CD4-positive, alpha-beta T cell (primary cell): Measurements from ENCODE around the gene SAC3D1. TPM values are rescaled to one million over a fixed set of nuclear protein-coding genes. Genes with fewer than 3 reads are reported as not detected.
"Not testable (repeated sequence)": the region's sequence is repeated elsewhere in the genome, so short reads cannot be mapped to it uniquely, and the experiment has no call there.

Source experiments
- ATAC-seq: fragments of 200-7000 bp; cut with Tn5 transposase; one replicate; pipeline ENCODE4 v1.10.0; 2022; ENCODE audit warnings: mild to moderate bottlenecking; ENCODE audit not compliant: poor library complexity
- CTCF ChIA-PET: fragments of 350-600 bp; sonication (Branson Sonifier 250); formaldehyde crosslinking; loops from one replicate; lab custom pipeline; 2021; ENCODE audit warnings: antibody characterized with exemption, inconsistent platforms; lab: Charles Lee
- POLR2A ChIA-PET: fragments of 350-600 bp; sonication (Branson Sonifier 250); formaldehyde crosslinking; loops from one replicate; lab custom pipeline; 2021; ENCODE audit warnings: antibody characterized with exemption, inconsistent platforms; lab: Charles Lee
- DNase-seq, 14 experiments: peaks; one replicate each; pipeline ENCODE4 v3.0.0-alpha.2; 2013 to 2020; ENCODE audit warnings: mixed read lengths in 2 of 14
- H3K27ac ChIP-seq, 2 donors: one replicate each; pipeline versions ENCODE4 v1.5.1 to v1.7.0; 2013; ENCODE audit warnings: low read length in 2 of 2, low read depth in 1 of 2, mild to moderate bottlenecking in 1 of 2
- H3K27me3 ChIP-seq, 2 experiments: 1 replicate in 1 of 2; 2 replicates in 1 of 2; pipeline versions ENCODE4 v1.6.1 to v1.7.0; 2013; ENCODE audit warnings: low read length in 2 of 2, control low read depth in 1 of 2, mild to moderate bottlenecking in 1 of 2, moderate library complexity in 1 of 2; ENCODE audit not compliant: insufficient read depth in 2 of 2, control insufficient read depth in 1 of 2
- H3K36me3 ChIP-seq: one replicate; pipeline ENCODE4 v1.6.1; 2013; ENCODE audit warnings: low read length, control low read depth; ENCODE audit not compliant: insufficient read depth
- H3K4me1 ChIP-seq: one replicate; pipeline ENCODE4 v1.6.1; 2013; ENCODE audit warnings: low read length, control low read depth; ENCODE audit not compliant: insufficient read depth
- H3K4me3 ChIP-seq: one replicate; pipeline ENCODE4 v1.5.1; 2013; ENCODE audit warnings: mild to moderate bottlenecking, low read length, moderate library complexity
- H3K9me3 ChIP-seq, 2 experiments: 1 replicate in 1 of 2; 2 replicates in 1 of 2; pipeline versions ENCODE4 v1.6.1 to v1.7.0; 2013; ENCODE audit warnings: low read length in 2 of 2, mild to moderate bottlenecking in 2 of 2, control low read depth in 1 of 2, moderate library complexity in 1 of 2; ENCODE audit not compliant: control insufficient read depth in 1 of 2, insufficient read depth in 1 of 2
- H3K27ac Mint-ChIP-seq: one replicate; pipeline ENCODE4 v1.8.0; 2020; ENCODE audit warnings: mixed read lengths
- H3K27me3 Mint-ChIP-seq: one replicate; pipeline ENCODE4 v1.8.0; 2021; ENCODE audit warnings: mixed read lengths
- H3K36me3 Mint-ChIP-seq: one replicate; pipeline ENCODE4 v1.8.0; 2021; ENCODE audit warnings: low read depth, mixed read lengths
- H3K4me1 Mint-ChIP-seq: one replicate; pipeline ENCODE4 v1.8.0; 2021; ENCODE audit warnings: low read depth, mixed read lengths
- H3K4me3 Mint-ChIP-seq: one replicate; pipeline ENCODE4 v1.8.0; 2020; ENCODE audit warnings: mild to moderate bottlenecking, mixed read lengths
- H3K9me3 Mint-ChIP-seq: one replicate; pipeline ENCODE4 v1.8.0; 2020; ENCODE audit warnings: mixed read lengths
- CTCF ChIP-seq: fragments of 200-600 bp; IDR thresholded peaks from one replicate; pipeline ENCODE4 v1.8.0; 2022; ENCODE audit warnings: antibody characterized with exemption, mild to moderate bottlenecking
- intact Hi-C, 2 experiments: fragments of 100-400 bp; cut with DNase I in 1 of 2; cut with micrococcal nuclease in 1 of 2; formaldehyde crosslinking; loops; one replicate each; pipeline versions ENCODE4 v1.15.1 to v1.9.0; 2023 to 2025; cut with DNase I, micrococcal nuclease
- total RNA-seq, 174 experiments: library from RNA in 2 of 174; stranded (reverse) in 2 of 174; gene quantifications; one replicate each; pipeline ENCODE4 v1.2.3 and lab custom pipeline; 2021 to 2026

SAC3D1 gene
- total RNA-seq, 2 experiments from 2014 or later, result 0.49 to 0.78 TPM

- H3K4me3 ChIP-seq, result no peak overlapping the region
- intact Hi-C loops, result no loop called here
- Mint-ChIP-seq H3K9me3 (no peaks in the 10 kb centered on the region), H3K4me1 (peaks cover under 1% of the 10 kb centered on the region), H3K27me3 (no peaks in the 10 kb centered on the region), H3K27ac (no peak overlapping the region), H3K4me3 (no peak overlapping the region), H3K36me3 (no peaks in the 10 kb centered on the region)
- peaks cover under 1% of the 10 kb centered on the region for H3K4me1 ChIP-seq
- no peaks in the 10 kb centered on the region for H3K27me3 ChIP-seq
- H3K36me3 ChIP-seq, result peaks cover 32% of the 10 kb centered on the region
- DNase-seq, result no peak
- H3K9me3 ChIP-seq, result no peaks in the 10 kb centered on the region
- CTCF ChIA-PET, result no interaction called here
- H3K27ac ChIP-seq, result no peak overlapping the region
- no peak for ATAC-seq
- TF ChIP-seq CTCF, result no peak
- POLR2A ChIA-PET, result no interaction called here
Measured at GRCh38 chr11:65021509-65021908, 19.5 kb upstream of the SAC3D1 start.

- H3K27me3 ChIP-seq, H3K4me3 Mint-ChIP-seq, H3K27me3 Mint-ChIP-seq, H3K9me3 Mint-ChIP-seq, H3K4me3 ChIP-seq, H3K36me3 Mint-ChIP-seq, H3K27ac ChIP-seq, H3K9me3 ChIP-seq, intact Hi-C loops, CTCF ChIA-PET, ATAC-seq, POLR2A ChIA-PET, DNase-seq, H3K27ac Mint-ChIP-seq: not testable (repeated sequence)
- peaks cover 19% of the 10 kb centered on the region for H3K4me1 ChIP-seq
- peaks cover 18% of the 10 kb centered on the region for H3K4me1 Mint-ChIP-seq
- H3K36me3 ChIP-seq, result peaks cover 27% of the 10 kb centered on the region
Measured at GRCh38 chr11:65023502-65023901, 17.5 kb upstream of the SAC3D1 start.

GRCh38 chr11:65026810-65027209 lies 14.2 kb upstream of the SAC3D1 start:
- H3K27me3 ChIP-seq, result no peaks in the 10 kb centered on the region
- H3K27ac ChIP-seq, result peak overlapping the region; percentile 22 to 48
- no peaks in the 10 kb centered on the region for H3K9me3 ChIP-seq
- DNase-seq (no peak), ATAC-seq (no peak)
- ChIA-PET CTCF (interaction anchor here (1.1 to 5.2 kb wide), 3 partner anchors 12 to 284 kb away, joined by 4 to 30 read pairs (median 4); partner anchors contain the start of genes ARL2 and SAC3D1), POLR2A (interaction anchor here (0.8 to 3.3 kb wide), 7 partner anchors 13 to 248 kb away, joined by 3 to 15 read pairs (median 4); partner anchors contain the start of genes ARL2, PPP2R5B, SAC3D1 and SF1)
- H3K4me3 ChIP-seq, result peak overlapping the region; percentile 53
- Mint-ChIP-seq H3K4me3 (peak overlapping the region; percentile 73), H3K27me3 (no peaks in the 10 kb centered on the region), H3K36me3 (no peaks in the 10 kb centered on the region), H3K9me3 (no peaks in the 10 kb centered on the region), H3K27ac (peak overlapping the region; percentile 82), H3K4me1 (peaks cover 21% of the 10 kb centered on the region)
- TF ChIP-seq CTCF, result no peak
- H3K36me3 ChIP-seq, result peaks cover 8% of the 10 kb centered on the region
- H3K4me1 ChIP-seq, result peaks cover 22% of the 10 kb centered on the region
- intact Hi-C loops, result loop anchor here (1.0 to 5.0 kb wide), 10 partner anchors 10 to 545 kb away; partner anchors contain the start of genes ATG2A (in 2 of the 2), ARL2 (in 1 of the 2), CDCA5 (in 1 of the 2) and FAM89B (in 1 of the 2)
